ENCODE results near the gene TSPYL1. TPM values are rescaled to one million over a fixed set of nuclear protein-coding genes. Genes with fewer than 3 reads are reported as not detected.

Gene TSPYL1
- total RNA-seq, 1 experiment from 2014 or later = 35.1 TPM

DNA sequence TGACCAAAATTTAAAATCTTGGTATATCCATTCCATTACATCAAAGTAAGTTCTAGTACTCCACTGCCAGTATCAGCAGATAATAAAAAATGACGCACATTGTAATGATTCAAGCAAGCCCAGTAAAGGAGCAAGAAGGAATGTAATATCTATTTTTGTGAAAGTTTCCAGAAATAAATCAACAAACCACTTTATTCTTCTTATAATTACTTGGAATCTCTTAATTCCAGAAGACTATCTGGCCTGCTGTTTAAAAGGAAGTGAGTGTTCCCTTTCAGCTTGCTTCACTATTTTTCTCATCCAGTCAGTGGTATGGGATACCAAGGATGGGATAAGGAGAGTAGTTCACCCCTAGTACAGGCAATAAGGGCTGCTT lies 48.8 kb upstream of the TSPYL1 start:
- H3K79me2 ChIP-seq (ENCODE audit: low read length) = no peaks in the 10 kb centered on the region
- H3K4me3 ChIP-seq (ENCODE audit: low read length) = no peak overlapping the region
- no peak overlapping the region for H2AFZ ChIP-seq (ENCODE audit: low read length)
- H3K9ac ChIP-seq (ENCODE audit: low read length) = no peak overlapping the region
- H3F3A ChIP-seq (ENCODE audit: low read length, unreplicated experiment) = no peaks in the 10 kb centered on the region
- no TSS peak for BruUV-seq (replicated peaks)
- DNase-seq = no peak
- H3K27ac ChIP-seq (ENCODE audit: low read length) = no peak overlapping the region
- intact Hi-C loops (cut with micrococcal nuclease) = no loop called here
- ChIA-PET CTCF (no interaction called here), POLR2A (ENCODE audit: unreplicated experiment) (no interaction called here)
- ATAC-seq = no peak
- no peaks in the 10 kb centered on the region for H4K20me1 ChIP-seq (ENCODE audit: low read length)
- H3K9me2 ChIP-seq (replicated peaks; ENCODE audit: low read length) = no peaks in the 10 kb centered on the region
- no peaks in the 10 kb centered on the region for H3K9me3 ChIP-seq (ENCODE audit: low read length)
- no peak overlapping the region for H3K4me2 ChIP-seq (ENCODE audit: low read length)
- H3K27me3 ChIP-seq (ENCODE audit: low read length) = no peaks in the 10 kb centered on the region
- TF ChIP-seq EZH2 (IDR thresholded peaks at IDR 0.05; ENCODE audit: low read length, unreplicated experiment) (no peak), EZH2phosphoT487 (IDR thresholded peaks at IDR 0.05; ENCODE audit: borderline replicate concordance, low read length) (no peak)
- TF ChIP-seq, protein P1, sequence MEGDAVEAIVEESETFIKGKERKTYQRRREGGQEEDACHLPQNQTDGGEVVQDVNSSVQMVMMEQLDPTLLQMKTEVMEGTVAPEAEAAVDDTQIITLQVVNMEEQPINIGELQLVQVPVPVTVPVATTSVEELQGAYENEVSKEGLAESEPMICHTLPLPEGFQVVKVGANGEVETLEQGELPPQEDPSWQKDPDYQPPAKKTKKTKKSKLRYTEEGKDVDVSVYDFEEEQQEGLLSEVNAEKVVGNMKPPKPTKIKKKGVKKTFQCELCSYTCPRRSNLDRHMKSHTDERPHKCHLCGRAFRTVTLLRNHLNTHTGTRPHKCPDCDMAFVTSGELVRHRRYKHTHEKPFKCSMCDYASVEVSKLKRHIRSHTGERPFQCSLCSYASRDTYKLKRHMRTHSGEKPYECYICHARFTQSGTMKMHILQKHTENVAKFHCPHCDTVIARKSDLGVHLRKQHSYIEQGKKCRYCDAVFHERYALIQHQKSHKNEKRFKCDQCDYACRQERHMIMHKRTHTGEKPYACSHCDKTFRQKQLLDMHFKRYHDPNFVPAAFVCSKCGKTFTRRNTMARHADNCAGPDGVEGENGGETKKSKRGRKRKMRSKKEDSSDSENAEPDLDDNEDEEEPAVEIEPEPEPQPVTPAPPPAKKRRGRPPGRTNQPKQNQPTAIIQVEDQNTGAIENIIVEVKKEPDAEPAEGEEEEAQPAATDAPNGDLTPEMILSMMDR (conservative IDR thresholded peaks at IDR 0.05; ENCODE audit: low read depth, low read length) = no peak
- no peaks in the 10 kb centered on the region for H3K4me1 ChIP-seq (ENCODE audit: insufficient read depth, low read length)
- no peaks in the 10 kb centered on the region for H3K36me3 ChIP-seq (ENCODE audit: low read depth, low read length)

DNA sequence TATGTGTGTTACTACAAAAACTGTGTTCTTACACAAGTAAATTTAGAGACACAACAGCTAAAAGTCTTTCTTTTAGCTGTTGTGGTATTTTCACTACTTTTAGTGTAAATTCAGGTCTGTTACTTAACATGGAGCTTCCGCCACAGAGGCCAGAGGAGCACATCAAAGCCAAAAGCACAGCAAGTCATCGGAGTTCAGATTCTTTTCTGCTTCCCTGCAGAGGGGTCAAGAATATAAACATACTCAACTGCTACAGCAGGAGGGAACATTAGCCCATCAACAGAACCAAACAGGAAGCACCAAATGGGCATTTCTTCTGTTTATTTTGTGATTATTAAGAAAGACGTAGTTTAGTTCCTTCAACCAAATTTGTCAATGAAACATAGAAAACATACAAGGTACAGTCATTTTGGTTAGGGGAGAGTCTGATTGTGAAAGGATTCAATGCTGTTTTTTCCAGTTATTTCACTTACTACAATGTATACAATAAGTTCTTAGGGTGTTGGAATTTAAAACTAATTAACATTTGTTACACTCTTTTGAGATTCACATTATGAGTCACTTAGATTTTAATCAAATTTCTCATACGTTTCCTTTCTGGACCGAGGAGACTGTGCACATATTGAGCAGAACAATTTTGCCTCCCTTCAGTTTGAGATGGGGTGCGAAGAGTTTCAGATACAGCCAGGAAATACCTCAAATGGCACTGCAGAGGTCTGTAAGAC lies 48.2 kb upstream of the TSPYL1 start:
- POLR2A ChIA-PET (ENCODE audit: unreplicated experiment) = no interaction called here
- ATAC-seq = no peak
- Histone ChIP-seq H3K27me3 (ENCODE audit: low read length) (no peaks in the 10 kb centered on the region), H3K36me3 (ENCODE audit: low read depth, low read length) (no peaks in the 10 kb centered on the region), H3K9ac (ENCODE audit: low read length) (no peak overlapping the region), H4K20me1 (ENCODE audit: low read length) (no peaks in the 10 kb centered on the region), H3K4me1 (ENCODE audit: insufficient read depth, low read length) (no peaks in the 10 kb centered on the region), H3K79me2 (ENCODE audit: low read length) (no peaks in the 10 kb centered on the region), H3K27ac (ENCODE audit: low read length) (no peak overlapping the region), H3K9me3 (ENCODE audit: low read length) (no peaks in the 10 kb centered on the region), H3K9me2 (replicated peaks; ENCODE audit: low read length) (no peaks in the 10 kb centered on the region), H3K4me3 (ENCODE audit: low read length) (no peak overlapping the region), H3K4me2 (ENCODE audit: low read length) (no peak overlapping the region), H3F3A (ENCODE audit: low read length, unreplicated experiment) (no peaks in the 10 kb centered on the region), H2AFZ (ENCODE audit: low read length) (no peak overlapping the region)
- DNase-seq = no peak
- BruUV-seq (replicated peaks) = no TSS peak
- intact Hi-C loops (cut with micrococcal nuclease) = no loop called here
- CTCF ChIA-PET = no interaction called here
- TF ChIP-seq EZH2 (IDR thresholded peaks at IDR 0.05; ENCODE audit: low read length, unreplicated experiment) = no peak
- TF ChIP-seq, protein P1 (conservative IDR thresholded peaks at IDR 0.05; ENCODE audit: low read depth, low read length) = no peak
- no peak for TF ChIP-seq EZH2phosphoT487 (IDR thresholded peaks at IDR 0.05; ENCODE audit: borderline replicate concordance, low read length)

DNA sequence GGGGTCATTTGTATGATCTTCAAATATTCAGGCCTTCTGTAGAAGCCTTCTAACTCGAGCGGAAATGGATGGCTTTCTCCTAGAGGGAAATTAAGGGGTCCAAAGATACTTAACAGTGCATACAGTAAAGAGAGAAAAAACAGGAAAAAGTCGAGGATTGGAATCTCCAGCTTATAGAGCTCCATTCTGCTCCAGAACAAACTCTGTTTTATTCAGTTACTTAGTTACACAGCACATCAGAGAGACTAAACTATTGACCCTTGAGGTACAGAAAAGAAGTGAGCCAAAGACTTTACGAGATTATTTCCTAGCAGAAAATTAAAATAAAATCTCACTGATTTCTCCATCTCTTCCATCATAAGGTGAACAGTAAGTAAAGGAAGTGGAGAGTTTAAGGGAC lies 47.3 kb upstream of the TSPYL1 start:
- Histone ChIP-seq H3K27me3 (ENCODE audit: low read length) (no peaks in the 10 kb centered on the region), H3K9me2 (replicated peaks; ENCODE audit: low read length) (no peaks in the 10 kb centered on the region)
- CTCF ChIA-PET = no interaction called here

More for the DNA sequence above, 47.3 kb upstream of the TSPYL1 start:
- POLR2A ChIA-PET (ENCODE audit: unreplicated experiment) = no interaction called here
- DNase-seq (no peak), ATAC-seq (no peak)
- no peak for TF ChIP-seq EZH2 (IDR thresholded peaks at IDR 0.05; ENCODE audit: low read length, unreplicated experiment)
- TF ChIP-seq, protein P1 (conservative IDR thresholded peaks at IDR 0.05; ENCODE audit: low read depth, low read length) = no peak
- no peak for TF ChIP-seq EZH2phosphoT487 (IDR thresholded peaks at IDR 0.05; ENCODE audit: borderline replicate concordance, low read length)
- H3K4me1 ChIP-seq (ENCODE audit: insufficient read depth, low read length) = no peaks in the 10 kb centered on the region
- H3K4me3 ChIP-seq (ENCODE audit: low read length) = no peak overlapping the region
- BruUV-seq (replicated peaks) = no TSS peak
- H3K36me3 ChIP-seq (ENCODE audit: low read depth, low read length) = no peaks in the 10 kb centered on the region
- intact Hi-C loops (cut with micrococcal nuclease) = no loop called here
- H3K27ac ChIP-seq (ENCODE audit: low read length) = no peak overlapping the region
- H3K9me3 ChIP-seq (ENCODE audit: low read length) = no peaks in the 10 kb centered on the region
- H2AFZ ChIP-seq (ENCODE audit: low read length) = no peak overlapping the region
- no peak overlapping the region for H3K9ac ChIP-seq (ENCODE audit: low read length)
- H3K79me2 ChIP-seq (ENCODE audit: low read length) = no peaks in the 10 kb centered on the region
- H3F3A ChIP-seq (ENCODE audit: low read length, unreplicated experiment) = no peaks in the 10 kb centered on the region
- no peak overlapping the region for H3K4me2 ChIP-seq (ENCODE audit: low read length)
- H4K20me1 ChIP-seq (ENCODE audit: low read length) = no peaks in the 10 kb centered on the region

Data from PC-3 (cell line).